ENCODE measurements around the gene VAV2. TPM values are rescaled to one million over a fixed set of nuclear protein-coding genes. Genes with fewer than 3 reads are reported as not detected.

VAV2 gene
- total RNA-seq, 1 experiment from 2014 or later, result 30.7 TPM

- intact Hi-C loops (cut with micrococcal nuclease; ENCODE audit: unreplicated experiment), result no loop called here
- CTCF ChIA-PET, result no interaction called here
- Mint-ChIP-seq H3K36me3 (ENCODE audit: insufficient read depth, unreplicated experiment) (no peaks in the 10 kb centered on the region), H3K27ac (ENCODE audit: unreplicated experiment) (no peak overlapping the region), H3K9me3 (ENCODE audit: low read depth, unreplicated experiment) (no peaks in the 10 kb centered on the region), H3K4me3 (ENCODE audit: low read depth, unreplicated experiment) (no peak overlapping the region), H3K27me3 (ENCODE audit: unreplicated experiment) (no peaks in the 10 kb centered on the region), H3K4me1 (ENCODE audit: low read depth, unreplicated experiment) (peaks cover 7% of the 10 kb centered on the region)
- BruUV-seq (replicated peaks), result no TSS peak
- no peak for TF ChIP-seq CTCF (IDR thresholded peaks at IDR 0.05; ENCODE audit: unreplicated experiment)
- no peak for DNase-seq
Measured at GRCh38 chr9:133920471-133920870, 71.7 kb downstream of the VAV2 start.

DNA sequence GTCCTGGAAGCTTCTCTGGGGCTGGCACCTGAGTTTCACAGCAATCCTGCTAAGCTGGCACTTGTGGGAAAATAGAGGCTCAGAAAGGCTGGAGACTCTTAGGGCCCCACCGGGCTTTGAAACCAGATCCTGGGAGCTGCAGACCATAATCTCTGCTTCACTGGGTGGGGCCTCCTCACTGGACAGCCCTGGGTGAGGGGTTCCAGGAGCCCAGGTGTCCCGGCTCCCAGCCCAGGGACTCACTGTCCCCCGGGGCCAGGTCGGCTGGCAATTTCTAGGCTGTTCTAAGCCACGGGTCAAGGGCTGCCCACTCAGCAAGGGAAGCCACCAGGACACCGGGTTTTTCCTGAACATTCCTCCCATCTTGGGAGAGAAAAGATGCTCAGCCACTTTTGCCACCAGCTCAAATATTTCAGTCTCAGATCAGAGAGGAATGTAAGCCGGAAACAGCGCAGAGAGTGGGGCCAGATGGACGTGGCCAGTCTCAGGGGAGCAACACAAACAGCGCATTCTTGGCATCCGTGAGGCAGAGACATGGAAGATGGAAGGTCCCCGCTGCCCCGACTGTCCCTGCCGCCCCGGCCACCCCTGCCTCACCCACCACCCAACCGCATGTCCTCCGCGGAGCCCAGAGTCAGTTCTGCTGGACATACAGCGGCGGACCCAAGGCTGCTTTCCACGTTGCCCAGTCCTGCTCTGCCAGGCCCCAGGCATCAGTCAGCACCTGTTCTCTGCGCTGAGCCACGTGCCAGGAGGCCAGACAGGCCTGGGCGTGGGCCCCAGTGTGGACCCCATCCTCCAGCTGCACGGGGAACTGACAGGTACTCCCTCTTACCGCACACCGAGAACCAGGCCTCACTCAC, 72.6 kb downstream of the VAV2 start:
- intact Hi-C loops (cut with micrococcal nuclease; ENCODE audit: unreplicated experiment), result no loop called here
- BruUV-seq (replicated peaks), result no TSS peak
- Mint-ChIP-seq H3K27ac (ENCODE audit: unreplicated experiment) (no peak overlapping the region), H3K4me1 (ENCODE audit: low read depth, unreplicated experiment) (peaks cover 13% of the 10 kb centered on the region), H3K4me3 (ENCODE audit: low read depth, unreplicated experiment) (no peak overlapping the region), H3K27me3 (ENCODE audit: unreplicated experiment) (no peaks in the 10 kb centered on the region), H3K9me3 (ENCODE audit: low read depth, unreplicated experiment) (no peaks in the 10 kb centered on the region), H3K36me3 (ENCODE audit: insufficient read depth, unreplicated experiment) (no peaks in the 10 kb centered on the region)
- CTCF ChIA-PET, result no interaction called here
- DNase-seq, result no peak
- no peak for TF ChIP-seq CTCF (IDR thresholded peaks at IDR 0.05; ENCODE audit: unreplicated experiment)

DNA sequence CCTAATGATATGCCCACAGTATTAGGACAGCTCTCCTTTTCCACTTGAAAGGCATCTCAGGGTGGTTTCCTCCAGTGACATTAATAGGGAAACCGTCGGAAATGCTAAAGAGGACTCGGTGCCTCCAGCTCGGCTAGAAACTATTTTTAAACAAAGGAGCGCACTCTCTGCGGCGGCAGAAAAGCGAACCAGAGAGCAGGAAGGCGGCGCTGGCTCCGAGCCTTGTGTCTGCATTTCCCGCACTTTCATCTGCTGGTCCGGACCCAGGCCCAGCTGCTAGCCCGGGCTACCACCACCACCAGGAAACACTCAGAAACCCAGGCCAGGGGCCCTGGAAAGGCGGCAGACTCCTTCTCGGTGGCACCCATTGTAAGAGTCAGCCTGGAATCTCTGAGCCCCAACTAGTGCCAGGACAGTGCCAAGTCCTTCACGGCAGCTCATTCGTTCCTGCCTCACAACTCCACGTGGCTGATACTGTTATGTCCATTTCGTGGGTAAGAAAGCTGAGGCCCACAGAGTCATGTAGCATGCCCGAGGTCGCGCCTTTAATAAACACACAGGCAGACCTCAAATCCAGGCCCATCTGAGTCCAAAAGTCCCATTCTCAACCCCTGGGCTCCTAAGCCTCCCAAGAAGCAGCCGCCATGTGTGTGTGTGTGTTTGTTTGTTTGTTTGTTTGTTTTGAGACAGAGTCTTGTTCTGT, 73.9 kb downstream of the VAV2 start:
- CTCF ChIA-PET, result no interaction called here
- Mint-ChIP-seq H3K4me1 (ENCODE audit: low read depth, unreplicated experiment) (peaks cover 13% of the 10 kb centered on the region), H3K9me3 (ENCODE audit: low read depth, unreplicated experiment) (no peaks in the 10 kb centered on the region), H3K27me3 (ENCODE audit: unreplicated experiment) (no peaks in the 10 kb centered on the region), H3K27ac (ENCODE audit: unreplicated experiment) (no peak overlapping the region), H3K4me3 (ENCODE audit: low read depth, unreplicated experiment) (no peak overlapping the region), H3K36me3 (ENCODE audit: insufficient read depth, unreplicated experiment) (no peaks in the 10 kb centered on the region)
- no peak for DNase-seq
- BruUV-seq (replicated peaks), result no TSS peak
- no peak for TF ChIP-seq CTCF (IDR thresholded peaks at IDR 0.05; ENCODE audit: unreplicated experiment)
- intact Hi-C loops (cut with micrococcal nuclease; ENCODE audit: unreplicated experiment), result no loop called here

GRCh38 chr9:133917375-133917774, 74.7 kb downstream of the VAV2 start:
- Mint-ChIP-seq H3K36me3 (ENCODE audit: insufficient read depth, unreplicated experiment) (no peaks in the 10 kb centered on the region), H3K4me3 (ENCODE audit: low read depth, unreplicated experiment) (no peak overlapping the region), H3K27me3 (ENCODE audit: unreplicated experiment) (no peaks in the 10 kb centered on the region), H3K4me1 (ENCODE audit: low read depth, unreplicated experiment) (peaks cover 13% of the 10 kb centered on the region), H3K9me3 (ENCODE audit: low read depth, unreplicated experiment) (no peaks in the 10 kb centered on the region), H3K27ac (ENCODE audit: unreplicated experiment) (no peak overlapping the region)
- TF ChIP-seq CTCF (IDR thresholded peaks at IDR 0.05; ENCODE audit: unreplicated experiment), result no peak
- CTCF ChIA-PET, result interaction anchor here (0.7 kb wide), 1 partner anchor 763 kb away, joined by 3 read pairs; no protein-coding TSS in a partner anchor
- no TSS peak for BruUV-seq (replicated peaks)
- intact Hi-C loops (cut with micrococcal nuclease; ENCODE audit: unreplicated experiment), result no loop called here
- DNase-seq, result no peak

Measured in Calu3 (cell line).